SK-N-SH treated with all-trans-retinoic acid at 6 μM for 48 hours (cell line): ENCODE data around the gene ZNF581.

Experiments
- OSR1 ChIP-seq: fragments of 250-450 bp; sonication (Bioruptor Pico); IDR thresholded peaks from 2 replicates; pipeline ENCODE4 v1.8.0; 2022; ENCODE audit warnings: moderate library complexity, mild to moderate bottlenecking, inconsistent platforms
- PATZ1 ChIP-seq: fragments of 250-450 bp; sonication (Bioruptor Pico); IDR thresholded peaks from 2 replicates; pipeline ENCODE4 v1.8.0; 2020; ENCODE audit warnings: mild to moderate bottlenecking, moderate library complexity, borderline replicate concordance
- RARB ChIP-seq: fragments of 250-450 bp; sonication (Bioruptor Pico); IDR thresholded peaks from 2 replicates; pipeline ENCODE4 v1.8.0; 2021; ENCODE audit warnings: mild to moderate bottlenecking, moderate library complexity
- ZFP30 ChIP-seq: fragments of 450-650 bp; formaldehyde crosslinking; IDR thresholded peaks from 2 replicates; pipeline ENCODE4 v1.5.0; 2022; ENCODE audit warnings: mild to moderate bottlenecking, moderate library complexity
- ZNF70 ChIP-seq: fragments of 450-650 bp; formaldehyde crosslinking; IDR thresholded peaks from 2 replicates; pipeline ENCODE4 v1.5.0; 2020; ENCODE audit warnings: mild to moderate bottlenecking, moderate library complexity

- TF ChIP-seq ZFP30 (CRISPR knock-in tag): no peak
- TF ChIP-seq PATZ1 (CRISPR knock-in tag): no peak
- no peak for TF ChIP-seq ZNF70 (CRISPR knock-in tag)
- no peak for TF ChIP-seq OSR1 (CRISPR knock-in tag)
- no peak for TF ChIP-seq RARB (CRISPR knock-in tag)
Observed at GRCh38 chr19:55596304-55596703, 47.1 kb upstream of the ZNF581 start.
